Smooth muscle cell of trachea (primary cell): Measurements from ENCODE around the gene EXD3. TPM values are rescaled to one million over a fixed set of nuclear protein-coding genes. Genes with fewer than 3 reads are reported as not detected.

Experiments
- total RNA-seq: library from RNA; depleted of rRNA; stranded (reverse); fragments of >200 nt; gene quantifications from 2 replicates; pipeline ENCODE4 v1.2.1, GENCODE V29; 2014

The EXD3 gene, protein sequence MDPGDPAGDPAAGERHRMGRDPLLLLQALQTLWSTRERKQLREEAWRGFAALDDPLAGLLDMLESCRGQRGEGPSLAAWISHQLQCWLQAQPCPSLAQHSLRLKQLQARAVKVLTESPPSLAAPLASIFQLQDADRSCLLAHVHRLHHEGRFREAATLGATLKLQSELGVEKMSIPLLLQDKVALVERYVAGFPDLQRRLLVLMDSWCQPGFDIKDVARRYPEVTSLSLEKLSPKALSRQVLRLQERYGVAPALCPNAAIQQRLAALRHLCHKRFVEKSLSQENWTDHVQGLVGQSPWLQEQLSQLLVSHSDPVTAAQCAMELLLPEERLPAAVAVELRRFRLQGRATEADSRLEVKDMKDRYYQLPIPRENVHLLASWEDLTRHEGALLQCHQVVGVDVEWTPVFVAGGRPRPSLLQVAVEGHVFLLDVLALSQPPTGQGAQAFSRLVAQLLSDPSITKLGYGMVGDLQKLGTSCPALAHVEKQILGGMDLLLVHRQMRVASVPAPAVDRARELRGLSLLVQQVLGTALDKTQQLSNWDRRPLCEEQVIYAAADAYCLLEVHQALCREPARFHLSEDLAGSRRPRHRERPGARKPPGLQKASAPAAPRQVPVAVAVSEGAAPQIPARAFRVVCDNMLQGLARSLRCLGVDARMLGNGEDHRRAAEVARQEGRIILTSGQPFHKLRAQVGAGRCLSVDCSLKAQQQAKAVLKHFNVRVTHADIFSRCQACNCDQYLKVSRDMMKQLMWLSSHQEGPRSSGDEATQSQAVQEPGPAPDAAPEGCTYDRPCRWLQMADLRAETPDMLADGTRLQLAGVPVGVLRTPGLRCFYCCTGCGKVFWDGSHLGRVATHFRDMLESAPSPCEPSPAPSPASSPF
- 14.0 and 19.4 TPM in 2 replicates for total RNA-seq

DNA sequence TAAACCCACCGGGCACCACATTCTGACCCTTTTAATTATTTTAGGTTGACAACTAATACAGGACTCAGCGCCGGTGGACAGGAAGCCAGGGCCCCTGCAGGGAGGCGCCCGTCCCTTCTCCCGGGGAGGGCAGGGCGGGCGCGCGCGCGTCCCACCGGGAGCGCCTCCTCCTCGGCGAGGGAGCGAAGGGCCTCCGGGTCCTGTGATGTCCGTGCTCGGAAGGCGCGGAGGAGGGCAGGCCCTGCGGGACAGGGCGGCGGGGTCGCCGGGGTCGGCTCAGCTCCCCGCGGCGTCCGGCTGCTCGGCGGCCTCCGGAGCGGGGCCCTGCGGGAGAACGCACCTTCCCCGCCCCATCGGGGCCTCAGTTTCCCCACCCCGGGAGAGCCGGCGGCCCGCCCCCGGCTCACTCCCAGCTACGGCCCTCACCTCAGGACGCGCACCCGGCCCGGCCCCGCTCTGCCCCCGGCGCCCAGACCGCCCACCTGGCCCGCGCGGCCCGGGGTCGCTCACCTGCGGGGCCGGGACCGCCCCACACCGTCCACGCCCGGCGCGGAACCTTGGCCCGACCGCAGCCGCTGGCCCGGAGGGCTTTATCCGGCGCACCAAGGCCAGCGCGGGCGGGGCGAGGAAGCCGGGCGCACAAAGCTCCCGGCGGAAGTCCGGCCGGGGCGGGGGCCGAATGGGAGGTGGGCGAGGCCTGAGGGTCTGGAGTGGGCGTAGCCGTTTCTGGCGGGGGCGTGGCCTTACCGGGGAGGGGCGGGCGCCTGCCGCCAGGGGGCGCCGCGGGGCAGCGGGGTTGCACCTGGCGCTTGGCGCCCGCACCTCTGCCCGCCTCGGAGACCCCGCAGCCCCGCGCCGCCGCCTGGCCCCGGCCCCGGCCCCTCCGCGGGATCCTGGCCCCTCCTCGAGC lies at the start of gene EXD3, which contains the start of gene NOXA1:
EXD3 (minus strand) TSS at position 559 of the 910 bp plus-strand sequence. CDS start 27,805 bp downstream, outside the sequence.
NOXA1 (plus strand) TSS at position 790 of the 910 bp plus-strand sequence. CDS start 137 bp downstream, outside the sequence.

DNA sequence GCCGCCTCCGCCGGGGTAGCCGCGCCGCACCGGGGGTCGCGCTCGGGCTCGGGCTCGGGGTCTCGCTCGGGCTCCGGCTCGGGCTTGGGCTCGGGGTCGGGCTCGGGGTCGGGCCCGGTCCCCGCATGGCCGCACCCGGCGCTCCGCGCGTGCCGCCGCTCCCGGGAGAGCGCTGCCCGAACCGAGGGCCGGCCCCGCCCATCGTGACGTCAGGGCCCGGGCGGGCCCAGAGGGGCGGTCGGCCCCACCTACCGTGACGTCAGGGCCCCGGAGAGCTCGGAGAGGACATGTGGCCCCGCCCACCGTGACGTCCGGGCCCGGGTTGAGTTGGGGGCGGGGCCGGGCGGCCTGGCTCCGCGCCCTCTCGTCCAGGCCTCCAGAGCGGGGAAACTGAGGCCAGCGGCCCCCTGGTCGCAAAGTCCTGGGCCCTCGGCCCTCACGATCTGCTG lies 36.2 kb upstream of the EXD3 start, which contains the start of gene NSMF:
NSMF (minus strand) TSS at position 183 of the 449 bp plus-strand sequence. CDS start 232 bp downstream, outside the sequence.

DNA sequence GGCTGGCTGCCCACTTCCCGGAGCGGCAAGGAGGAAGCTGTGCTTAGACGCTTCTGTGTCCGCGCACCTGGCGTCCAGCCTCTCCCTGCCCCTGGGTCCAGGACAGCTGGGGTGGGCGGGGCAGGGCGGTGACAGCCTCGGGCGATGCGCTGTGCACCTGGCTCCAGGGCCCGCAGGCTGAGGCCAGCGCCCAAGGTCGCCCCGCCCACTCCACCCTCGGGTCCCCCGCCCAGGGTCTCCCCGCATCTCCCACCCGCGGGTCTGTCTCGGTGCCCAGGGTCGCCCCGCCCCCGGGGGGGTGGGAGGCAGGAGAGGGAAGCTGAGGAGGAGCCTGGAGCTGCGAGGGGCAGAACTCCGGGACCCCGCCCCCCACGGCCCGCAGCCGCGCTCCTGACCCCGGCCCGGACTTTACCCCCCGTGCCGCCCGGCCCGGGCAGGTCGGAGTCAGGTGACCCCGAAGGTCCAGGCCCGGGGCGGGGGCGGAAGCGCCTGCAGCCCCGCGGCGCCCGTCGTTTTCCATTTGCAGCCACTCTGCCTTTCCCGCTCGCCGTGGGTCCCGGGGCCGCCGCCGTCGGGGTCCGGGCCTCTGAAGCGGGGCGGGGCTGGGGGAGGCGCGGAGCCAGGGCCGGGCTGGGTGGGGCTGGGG lies 18.4 kb upstream of the EXD3 start, which contains the start of gene ENTPD8:
ENTPD8 (minus strand) TSS at position 69 of the 646 bp plus-strand sequence. CDS start 3,072 bp downstream, outside the sequence.

DNA sequence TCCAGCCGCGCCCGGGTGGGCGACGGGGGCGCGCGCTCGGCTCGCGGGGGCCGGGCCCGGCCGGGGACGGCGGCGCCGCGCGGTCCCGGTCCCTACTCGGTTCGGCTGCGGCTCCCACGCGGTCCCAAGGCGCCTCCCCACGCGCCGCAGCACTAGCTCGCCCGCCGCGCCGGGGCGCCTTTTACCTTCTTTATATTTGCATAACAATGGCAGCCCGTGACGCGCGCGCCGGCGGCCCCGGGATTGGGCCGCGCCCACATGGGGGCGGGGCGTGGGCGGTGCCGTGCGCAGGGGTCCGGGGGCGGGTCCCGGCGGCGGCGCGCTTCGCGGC lies 120.9 kb downstream of the EXD3 start, which contains the start of gene NRARP:
NRARP (minus strand) TSS at position 154 of the 331 bp plus-strand sequence. CDS start 343 bp downstream, outside the sequence.

DNA sequence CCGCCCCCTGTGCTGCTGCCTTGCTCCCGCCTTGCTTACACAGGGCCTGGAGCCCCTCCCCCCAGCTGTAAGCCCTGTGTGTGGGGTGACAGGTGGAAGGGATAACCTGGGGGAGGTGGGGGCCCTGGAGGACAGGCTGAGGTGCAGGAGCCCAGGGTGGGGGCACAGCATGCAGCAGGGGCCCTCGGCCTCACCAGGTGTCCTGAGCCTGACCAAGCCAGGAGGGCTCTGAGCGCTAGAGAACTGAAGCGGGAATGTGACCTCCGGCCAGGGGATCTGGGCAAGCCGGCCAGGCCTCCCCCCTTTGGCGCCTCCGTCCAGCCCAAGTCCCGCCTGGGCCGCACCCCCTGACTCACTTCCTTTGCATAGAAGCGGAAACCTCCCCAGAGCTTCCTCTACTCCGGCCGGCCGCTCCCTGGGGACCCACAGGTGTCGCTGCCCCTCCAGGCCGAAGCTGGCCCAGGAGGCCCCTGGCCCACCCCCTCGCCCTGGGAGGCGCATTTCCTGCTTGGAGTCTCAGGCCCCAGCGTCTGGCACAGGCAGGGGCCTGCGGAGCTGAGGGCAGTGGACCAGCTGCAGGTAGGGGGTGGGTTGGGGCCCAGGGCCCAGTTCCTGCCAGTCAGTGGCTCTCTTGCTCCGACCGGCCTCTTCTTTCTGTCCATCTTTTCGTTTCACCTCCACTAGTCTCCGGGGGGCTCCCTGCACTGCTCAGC lies 145.5 kb downstream of the EXD3 start, which contains the start of gene TOR4A:
TOR4A (plus strand) TSS at position 398 of the 713 bp plus-strand sequence. CDS start 964 bp downstream, outside the sequence.

Other genes starting within 250 kb of the EXD3 start
- 28.0 and 31.0 TPM in 2 replicates for gene ANAPC2, start 234.6 kb downstream of the EXD3 start, total RNA-seq
- gene SSNA1, start 234.5 kb downstream of the EXD3 start, total RNA-seq: 55.1 and 92.1 TPM in 2 replicates
- gene TPRN, start 222.4 kb downstream of the EXD3 start, total RNA-seq: 7.7 and 11.6 TPM in 2 replicates
- 41.5 and 48.8 TPM in 2 replicates for gene TMEM203, start 217.5 kb downstream of the EXD3 start, total RNA-seq
- 5.1 and 6.8 TPM in 2 replicates for gene NDOR1, start 217.5 kb downstream of the EXD3 start, total RNA-seq
- gene RNF208, start 200.9 kb downstream of the EXD3 start, total RNA-seq: 0.15 and 0.50 TPM in 2 replicates
- 0.44 and 1.7 TPM in 2 replicates for gene CYSRT1, start 198.0 kb downstream of the EXD3 start, total RNA-seq
- gene RNF224, start 195.7 kb downstream of the EXD3 start, total RNA-seq: 0.17 TPM in 1 of 2 replicates, not detected in the other
- gene SLC34A3, start 192.3 kb downstream of the EXD3 start, total RNA-seq: under 0.01 TPM in 1 of 2 replicates, not detected in the other
- gene TUBB4B, start 181.9 kb downstream of the EXD3 start, total RNA-seq: 205 and 421 TPM in 2 replicates
- gene STPG3, start 171.9 kb downstream of the EXD3 start, total RNA-seq: 0.66 TPM in 1 of 2 replicates, not detected in the other
- 53.4 and 63.5 TPM in 2 replicates for gene NELFB, start 167.8 kb downstream of the EXD3 start, total RNA-seq
- 25.5 and 28.9 TPM in 2 replicates for gene TOR4A, start 145.4 kb downstream of the EXD3 start, total RNA-seq
- 0.29 and 0.33 TPM in 2 replicates for gene NRARP, start 120.9 kb downstream of the EXD3 start, total RNA-seq
- 0.73 and 1.7 TPM in 2 replicates for gene NOXA1, start 231 bp upstream of the EXD3 start, total RNA-seq
- 0.15 TPM in 1 of 2 replicates, not detected in the other for gene ENTPD8, start 18.2 kb upstream of the EXD3 start, total RNA-seq
- 20.4 and 32.7 TPM in 2 replicates for gene NSMF, start 36.2 kb upstream of the EXD3 start, total RNA-seq
- 1.3 and 2.0 TPM in 2 replicates for gene PNPLA7, start 127.2 kb upstream of the EXD3 start, total RNA-seq
- gene MRPL41, start 128.7 kb upstream of the EXD3 start, total RNA-seq: 38.0 and 63.3 TPM in 2 replicates
- gene DPH7, start 155.8 kb upstream of the EXD3 start, total RNA-seq: 18.9 and 25.5 TPM in 2 replicates
- 12.1 and 15.4 TPM in 2 replicates for gene ZMYND19, start 167.3 kb upstream of the EXD3 start, total RNA-seq
- gene ARRDC1, start 182.5 kb upstream of the EXD3 start, total RNA-seq: 16.6 and 17.2 TPM in 2 replicates
- 57.0 and 61.7 TPM in 2 replicates for gene EHMT1, start 195.8 kb upstream of the EXD3 start, total RNA-seq